Keratinocyte (primary cell): ENCODE data around the gene GABRB2. TPM values are rescaled to one million over a fixed set of nuclear protein-coding genes. Genes with fewer than 3 reads are reported as not detected.

Experiments used
- DNase-seq: peaks from one replicate; pipeline ENCODE4 v3.0.0-alpha.2; 2011; ENCODE audit warnings: low read depth, missing footprints, low spot score
- FAIRE-seq: peaks from 2 replicates; lab custom pipeline; 2011; peaks lifted over from hg19 to GRCh38; lab: Jason Lieb, UNC
- H2AFZ ChIP-seq: 2 replicates; pipeline ENCODE4 v1.6.0; 2012; ENCODE audit warnings: low read length, control low read depth, inconsistent platforms; ENCODE audit not compliant: control insufficient read depth
- H3K27ac ChIP-seq: 2 replicates; pipeline ENCODE4 v1.5.1; 2011; ENCODE audit warnings: low read length; ENCODE audit not compliant: control insufficient read depth, insufficient read depth
- H3K27me3 ChIP-seq: 3 replicates; pipeline ENCODE4 v1.6.0; 2011; ENCODE audit warnings: low read length; ENCODE audit not compliant: control insufficient read depth, insufficient read depth; ENCODE audit errors: extremely low read depth
- H3K36me3 ChIP-seq, 2 experiments: 2 replicates in 1 of 2; 3 replicates in 1 of 2; pipeline ENCODE4 v1.5.1; 2011; ENCODE audit warnings: low read length in 2 of 2, mild to moderate bottlenecking in 1 of 2; ENCODE audit not compliant: control insufficient read depth in 2 of 2, insufficient read depth in 2 of 2; ENCODE audit errors: extremely low read depth in 1 of 2
- H3K4me1 ChIP-seq: 3 replicates; pipeline ENCODE4 v1.5.1; 2011; ENCODE audit warnings: low read length; ENCODE audit not compliant: control insufficient read depth, insufficient read depth; ENCODE audit errors: extremely low read depth
- H3K4me2 ChIP-seq: 3 replicates; pipeline ENCODE4 v1.6.0; 2011; ENCODE audit warnings: low read depth, low read length; ENCODE audit not compliant: control insufficient read depth, insufficient read depth; ENCODE audit errors: extremely low read depth
- H3K4me3 ChIP-seq, 3 experiments: fragments of 200-600 bp in 1 of 3; sonication (generic) in 1 of 3; 2 replicates in 2 of 3; 3 replicates in 1 of 3; pipeline ENCODE4 v1.5.1; 2011 to 2016; ENCODE audit warnings: low read length in 3 of 3, mild to moderate bottlenecking in 3 of 3, control low read depth in 2 of 3, inconsistent platforms in 1 of 3, low read depth in 1 of 3, mixed read lengths in 1 of 3, mixed run types in 1 of 3, moderate library complexity in 1 of 3; ENCODE audit not compliant: control insufficient read depth in 2 of 3, insufficient read depth in 2 of 3; ENCODE audit errors: extremely low read depth in 1 of 3
- H3K79me2 ChIP-seq: 2 replicates; pipeline ENCODE4 v1.6.0; 2012; ENCODE audit warnings: low read length; ENCODE audit not compliant: control insufficient read depth, insufficient read depth
- H3K9ac ChIP-seq: 3 replicates; pipeline ENCODE4 v1.6.0; 2011; ENCODE audit warnings: low read length; ENCODE audit not compliant: control insufficient read depth, insufficient read depth; ENCODE audit errors: extremely low read depth
- H3K9me1 ChIP-seq: 3 replicates; pipeline ENCODE4 v1.6.0; 2011; ENCODE audit warnings: low read length; ENCODE audit not compliant: control insufficient read depth, insufficient read depth; ENCODE audit errors: extremely low read depth
- H3K9me3 ChIP-seq: 2 replicates; pipeline ENCODE4 v1.5.1; 2012; ENCODE audit warnings: low read depth, low read length; ENCODE audit not compliant: control insufficient read depth
- H4K20me1 ChIP-seq: 3 replicates; pipeline ENCODE4 v1.6.0; 2011; ENCODE audit warnings: low read length; ENCODE audit not compliant: control insufficient read depth, insufficient read depth; ENCODE audit errors: extremely low read depth
- EZH2 ChIP-seq: IDR thresholded peaks from one replicate; pipeline ENCODE4 v1.6.1; 2012; ENCODE audit warnings: inconsistent platforms, mild to moderate bottlenecking, low read length, moderate library complexity
- dilution Hi-C: fragments of 300-500 bp; cut with MboI; formaldehyde crosslinking; loops from one replicate; pipeline ENCODE4 v1.7.0; 2020; ENCODE audit warnings: low sequenced_read_pairs; ENCODE audit not compliant: extremely low pct_ligation_motif_present
- polyA plus RNA-seq, 5 experiments: library from polyadenylated mRNA; depleted of rRNA in 3 of 5; stranded (reverse) in 3 of 5; stranded (forward) in 1 of 5; unstranded in 1 of 5; fragments of >200 nt; gene quantifications; 1 replicate in 1 of 5; 2 replicates in 3 of 5; 3 replicates in 1 of 5; pipeline versions ENCODE4 v1.2.1 to v1.2.3, GENCODE V29; 2011 to 2012; ENCODE audit warnings: missing spikeins in 2 of 5, low read depth in 1 of 5, low replicate concordance in 1 of 5
- TF ChIP-seq, protein P1 (sequence below), 3 experiments: IDR thresholded peaks in 1 of 3; conservative IDR thresholded peaks in 1 of 3; optimal IDR thresholded peaks in 1 of 3; 2 replicates in 2 of 3; 3 replicates in 1 of 3; pipeline versions ENCODE3 to v1.5.1; 2011; ENCODE audit warnings: low read length in 3 of 3, mild to moderate bottlenecking in 3 of 3, moderate library complexity in 2 of 3, control low read depth in 1 of 3, inconsistent platforms in 1 of 3; ENCODE audit not compliant: insufficient read depth in 2 of 3; ENCODE audit errors: extremely low read depth in 1 of 3

The GABRB2 gene
- polyA plus RNA-seq, 1 donor (not counting 4 experiments of a cell fraction or from before 2014, with no cell fraction given), result not detected

DNA sequence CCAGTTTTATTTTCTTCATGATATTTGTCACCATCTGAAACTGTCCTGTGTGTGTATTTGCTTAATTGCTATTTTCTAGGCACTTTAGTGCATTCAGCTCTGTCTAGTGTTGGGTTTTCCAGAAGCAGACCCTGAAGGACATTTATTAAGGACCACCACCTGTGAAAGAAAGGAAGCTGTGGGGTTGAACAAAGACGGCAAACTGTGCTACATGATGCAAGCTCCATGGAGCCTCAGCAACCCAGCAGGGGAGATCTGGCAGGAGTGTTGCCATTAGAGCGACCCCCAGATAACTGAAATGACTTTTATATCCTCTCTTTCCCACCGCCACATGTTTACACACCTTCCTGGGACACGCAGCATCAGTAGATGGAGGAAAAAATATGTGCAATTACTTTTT lies 125.5 kb downstream of the GABRB2 start:
- DNase-seq, result no peak
- no peaks in the 10 kb centered on the region for H3K36me3 ChIP-seq
- H3K4me2 ChIP-seq, result no peak overlapping the region
- no peaks in the 10 kb centered on the region for H3K79me2 ChIP-seq
- TF ChIP-seq EZH2, result no peak
- TF ChIP-seq, protein P1, sequence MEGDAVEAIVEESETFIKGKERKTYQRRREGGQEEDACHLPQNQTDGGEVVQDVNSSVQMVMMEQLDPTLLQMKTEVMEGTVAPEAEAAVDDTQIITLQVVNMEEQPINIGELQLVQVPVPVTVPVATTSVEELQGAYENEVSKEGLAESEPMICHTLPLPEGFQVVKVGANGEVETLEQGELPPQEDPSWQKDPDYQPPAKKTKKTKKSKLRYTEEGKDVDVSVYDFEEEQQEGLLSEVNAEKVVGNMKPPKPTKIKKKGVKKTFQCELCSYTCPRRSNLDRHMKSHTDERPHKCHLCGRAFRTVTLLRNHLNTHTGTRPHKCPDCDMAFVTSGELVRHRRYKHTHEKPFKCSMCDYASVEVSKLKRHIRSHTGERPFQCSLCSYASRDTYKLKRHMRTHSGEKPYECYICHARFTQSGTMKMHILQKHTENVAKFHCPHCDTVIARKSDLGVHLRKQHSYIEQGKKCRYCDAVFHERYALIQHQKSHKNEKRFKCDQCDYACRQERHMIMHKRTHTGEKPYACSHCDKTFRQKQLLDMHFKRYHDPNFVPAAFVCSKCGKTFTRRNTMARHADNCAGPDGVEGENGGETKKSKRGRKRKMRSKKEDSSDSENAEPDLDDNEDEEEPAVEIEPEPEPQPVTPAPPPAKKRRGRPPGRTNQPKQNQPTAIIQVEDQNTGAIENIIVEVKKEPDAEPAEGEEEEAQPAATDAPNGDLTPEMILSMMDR (optimal IDR thresholded peaks at IDR 0.05 in 1 of 3, IDR thresholded peaks at IDR 0.05 in 1 of 3, conservative IDR thresholded peaks at IDR 0.05 in 1 of 3; ENCODE audit: extremely low read depth in 1 of 3, insufficient read depth in 2 of 3, low read length in 3 of 3), result no peak
- H2AFZ ChIP-seq, result no peak overlapping the region
- no peak for FAIRE-seq
- no peaks in the 10 kb centered on the region for H3K4me1 ChIP-seq
- dilution Hi-C loops, result no loop called here
- no peaks in the 10 kb centered on the region for H4K20me1 ChIP-seq
- H3K9ac ChIP-seq, result no peak overlapping the region
- no peak overlapping the region for H3K27ac ChIP-seq
- H3K27me3 ChIP-seq, result no peaks in the 10 kb centered on the region
- H3K9me3 ChIP-seq, result no peaks in the 10 kb centered on the region
- H3K4me3 ChIP-seq, result no peak overlapping the region
- H3K9me1 ChIP-seq, result no peaks in the 10 kb centered on the region

DNA sequence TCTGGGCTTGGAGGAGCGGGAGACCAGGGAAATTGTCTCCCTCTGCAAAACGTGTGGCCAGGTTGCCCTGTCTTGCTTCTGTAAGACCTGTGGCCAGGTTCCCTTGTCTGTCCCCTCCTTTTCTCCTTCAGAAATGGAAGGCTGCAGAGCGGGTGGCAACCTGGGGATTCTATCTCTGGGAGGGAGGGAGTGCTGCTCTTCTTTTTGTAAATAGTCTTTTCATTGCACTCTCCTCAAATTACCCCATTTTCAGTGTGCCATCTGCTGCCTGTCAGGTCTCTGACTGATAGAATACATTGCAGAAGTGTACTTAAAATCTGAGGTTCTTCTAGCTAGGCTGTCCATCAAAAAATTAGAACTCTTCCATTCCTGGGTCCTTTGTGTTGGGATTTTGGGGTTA lies 126.0 kb downstream of the GABRB2 start:
- Histone ChIP-seq H3K9me1 (no peaks in the 10 kb centered on the region), H3K4me3 (no peak overlapping the region), H3K4me2 (no peak overlapping the region), H4K20me1 (no peaks in the 10 kb centered on the region), H3K27me3 (no peaks in the 10 kb centered on the region), H2AFZ (no peak overlapping the region), H3K27ac (no peak overlapping the region), H3K9ac (no peak overlapping the region), H3K4me1 (no peaks in the 10 kb centered on the region), H3K79me2 (no peaks in the 10 kb centered on the region), H3K36me3 (no peaks in the 10 kb centered on the region), H3K9me3 (no peaks in the 10 kb centered on the region)
- TF ChIP-seq, protein P1 (optimal IDR thresholded peaks at IDR 0.05 in 1 of 3, IDR thresholded peaks at IDR 0.05 in 1 of 3, conservative IDR thresholded peaks at IDR 0.05 in 1 of 3; ENCODE audit: extremely low read depth in 1 of 3, insufficient read depth in 2 of 3, low read length in 3 of 3), result no peak
- no peak for TF ChIP-seq EZH2
- no peak for FAIRE-seq
- dilution Hi-C loops, result no loop called here
- no peak for DNase-seq
